IMR-90 (cell line): ENCODE measurements around the gene VMAC. TPM values are rescaled to one million over a fixed set of nuclear protein-coding genes. Genes with fewer than 3 reads are reported as not detected.

Source experiments
- ATAC-seq: fragments of 200-7000 bp; cut with Tn5 transposase; 2 replicates; pipeline ENCODE4 v1.9.1; 2020; ENCODE audit warnings: low read depth, mild to moderate bottlenecking, moderate library complexity
- BruUV-seq: library from RNA; stranded (reverse); fragments of 400-500 nt; replicated peaks from 2 replicates; lab custom pipeline; 2021; lab: Mats Ljungman, UMichigan
- CTCF ChIA-PET: fragments of 300-600 bp; formaldehyde crosslinking; extraction: SDS; loops from one replicate; lab custom pipeline; 2021; ENCODE audit warnings: antibody characterized with exemption; lab: Yijun Ruan, JAX
- POLR2A ChIA-PET: fragments of 300-600 bp; sonication (Branson Sonifier 250); formaldehyde crosslinking; loops from one replicate; lab custom pipeline; 2022; ENCODE audit warnings: antibody characterized with exemption; ENCODE audit not compliant: unreplicated experiment; lab: Charles Lee
- DNase-seq: peaks from one replicate; pipeline ENCODE4 v3.0.0; 2013
- H2AFZ ChIP-seq: replicated peaks from 2 replicates; pipeline ENCODE3; 2013; ENCODE audit warnings: low read length, mild to moderate bottlenecking; ENCODE audit not compliant: poor library complexity
- H2AK5ac ChIP-seq: 2 replicates; pipeline ENCODE4 v1.6.1; 2013; ENCODE audit warnings: low read depth, low read length, inconsistent platforms
- H2AK9ac ChIP-seq: replicated peaks from 2 replicates; pipeline ENCODE3; 2013; ENCODE audit warnings: mild to moderate bottlenecking, low read depth, low read length, moderate library complexity; ENCODE audit not compliant: poor library complexity
- H2BK120ac ChIP-seq: 2 replicates; pipeline ENCODE4 v1.6.1; 2013; ENCODE audit warnings: low read depth, low read length, inconsistent platforms
- H2BK15ac ChIP-seq: 3 replicates; pipeline ENCODE4 v1.6.1; 2013; ENCODE audit warnings: low read depth, low read length, inconsistent platforms
- H2BK20ac ChIP-seq: 2 replicates; pipeline ENCODE4 v1.6.1; 2013; ENCODE audit warnings: low read depth, mild to moderate bottlenecking, inconsistent platforms, low read length, moderate library complexity
- H2BK5ac ChIP-seq: 2 replicates; pipeline ENCODE4 v1.6.1; 2013; ENCODE audit warnings: mild to moderate bottlenecking, low read depth, low read length, inconsistent platforms; ENCODE audit not compliant: poor library complexity, severe bottlenecking
- H3K14ac ChIP-seq: replicated peaks from 2 replicates; pipeline ENCODE4 v1.6.1; 2013; ENCODE audit warnings: low read depth, low read length, inconsistent platforms
- H3K18ac ChIP-seq: 2 replicates; pipeline ENCODE4 v1.6.1; 2013; ENCODE audit warnings: low read depth, low read length, control low read depth
- H3K23ac ChIP-seq: 2 replicates; pipeline ENCODE4 v1.6.1; 2013; ENCODE audit warnings: low read depth, low read length, inconsistent platforms
- H3K27ac ChIP-seq: 2 replicates; pipeline ENCODE4 v1.5.1; 2013; ENCODE audit warnings: mild to moderate bottlenecking, control low read depth, low read length; ENCODE audit not compliant: insufficient read depth
- H3K27me3 ChIP-seq: 2 replicates; pipeline ENCODE4 v1.6.1; 2013; ENCODE audit warnings: low read length; ENCODE audit not compliant: control insufficient read depth, insufficient read depth
- H3K36me3 ChIP-seq: 2 replicates; pipeline ENCODE4 v1.6.1; 2013; ENCODE audit warnings: low read length, mixed read lengths; ENCODE audit not compliant: control insufficient read depth, insufficient read depth
- H3K4ac ChIP-seq: 2 replicates; pipeline ENCODE4 v1.6.1; 2013; ENCODE audit warnings: low read depth, low read length, inconsistent platforms
- H3K4me1 ChIP-seq: 2 replicates; pipeline ENCODE4 v1.6.1; 2013; ENCODE audit warnings: low read length, mixed read lengths; ENCODE audit not compliant: control insufficient read depth, insufficient read depth
- H3K4me2 ChIP-seq: 2 replicates; pipeline ENCODE4 v1.6.1; 2013; ENCODE audit warnings: low read depth, mild to moderate bottlenecking, control low read depth, low read length, moderate library complexity
- H3K4me3 ChIP-seq: 2 replicates; pipeline ENCODE4 v1.5.1; 2013; ENCODE audit warnings: low read depth, mild to moderate bottlenecking, control low read depth, low read length, moderate library complexity; ENCODE audit not compliant: insufficient read depth
- H3K56ac ChIP-seq: 2 replicates; pipeline ENCODE4 v1.6.1; 2013; ENCODE audit warnings: low read length, inconsistent platforms; ENCODE audit not compliant: insufficient read depth; ENCODE audit errors: extremely low read depth
- H3K79me1 ChIP-seq, 2 experiments: 2 replicates each; pipeline ENCODE4 v1.6.1; 2013; ENCODE audit warnings: low read length in 2 of 2, inconsistent platforms in 1 of 2, low read depth in 1 of 2
- H3K9ac ChIP-seq: 2 replicates; pipeline ENCODE4 v1.6.1; 2013; ENCODE audit warnings: low read depth, low read length, control low read depth
- H3K9me1 ChIP-seq: 2 replicates; pipeline ENCODE4 v1.6.1; 2013; ENCODE audit warnings: low read length, inconsistent platforms; ENCODE audit not compliant: insufficient read depth
- H3K9me3 ChIP-seq: 2 replicates; pipeline ENCODE4 v1.6.1; 2013; ENCODE audit warnings: low read length; ENCODE audit not compliant: control insufficient read depth, insufficient read depth
- H4K20me1 ChIP-seq: 2 replicates; pipeline ENCODE4 v1.6.1; 2013; ENCODE audit warnings: low read length, inconsistent platforms; ENCODE audit not compliant: insufficient read depth
- H4K5ac ChIP-seq: 2 replicates; pipeline ENCODE4 v1.6.1; 2013; ENCODE audit warnings: mild to moderate bottlenecking, low read depth, low read length, control low read depth
- H4K8ac ChIP-seq, 2 experiments: 2 replicates each; pipeline ENCODE4 v1.6.1; 2013; ENCODE audit warnings: low read depth in 2 of 2, low read length in 2 of 2, control low read depth in 1 of 2, inconsistent platforms in 1 of 2
- H4K91ac ChIP-seq: 2 replicates; pipeline ENCODE4 v1.6.1; 2013; ENCODE audit warnings: low read depth, low read length, inconsistent platforms; ENCODE audit not compliant: insufficient read depth
- CEBPB ChIP-seq: IDR thresholded peaks from 2 replicates; pipeline ENCODE4 v1.6.1; 2012; ENCODE audit warnings: low read depth, low read length, improper control_type of control experiment
- WGBS, 2 experiments: methylation state at CpG; one replicate each; pipeline versions ENCODE4 v1.1.5 to v1.1.7; 2013; ENCODE audit warnings: missing lambda C conversion rate in 2 of 2; ENCODE audit not compliant: insufficient read length in 1 of 2; ENCODE audit errors: extremely low coverage in 2 of 2; 5-methylcytosine and 5-hydroxymethylcytosine counted together
- dilution Hi-C: fragments of 300-500 bp; cut with HindIII; formaldehyde crosslinking; loops from one replicate; pipeline ENCODE4 v1.14.3; 2018; ENCODE audit warnings: low sequenced_read_pairs; ENCODE audit not compliant: unreplicated experiment
- in situ Hi-C: fragments of 300-500 bp; cut with MboI; formaldehyde crosslinking; loops from 3 replicates; pipeline ENCODE4 v1.14.3; 2019; ENCODE audit warnings: low sequenced_read_pairs, inconsistent platforms, mixed read lengths
- intact Hi-C: fragments of 100-400 bp; cut with micrococcal nuclease; formaldehyde crosslinking; loops from 2 replicates; pipeline ENCODE4 v1.10.0; 2022
- polyA plus RNA-seq, 3 experiments: library from polyadenylated mRNA; depleted of rRNA; stranded (reverse); fragments of >200 nt; gene quantifications; 2 replicates each; pipeline ENCODE4 v1.2.3, GENCODE V29; 2012; ENCODE audit warnings: low replicate concordance in 1 of 3
- total RNA-seq: library from RNA; depleted of rRNA; stranded (reverse); fragments of >200 nt; gene quantifications from 2 replicates; pipeline ENCODE4 v1.2.3, GENCODE V29; 2012
- TF ChIP-seq, protein P1 (sequence below): fragments of 150-350 bp; IDR thresholded peaks from 2 replicates; pipeline ENCODE4 v1.6.1; 2016; ENCODE audit warnings: low read depth, mild to moderate bottlenecking, low read length, moderate library complexity, borderline replicate concordance

Gene VMAC
- total and polyA plus RNA-seq, 2 of the 4 experiments (the other 2 are of a cell fraction) = 1.4 to 3.1 TPM

DNA sequence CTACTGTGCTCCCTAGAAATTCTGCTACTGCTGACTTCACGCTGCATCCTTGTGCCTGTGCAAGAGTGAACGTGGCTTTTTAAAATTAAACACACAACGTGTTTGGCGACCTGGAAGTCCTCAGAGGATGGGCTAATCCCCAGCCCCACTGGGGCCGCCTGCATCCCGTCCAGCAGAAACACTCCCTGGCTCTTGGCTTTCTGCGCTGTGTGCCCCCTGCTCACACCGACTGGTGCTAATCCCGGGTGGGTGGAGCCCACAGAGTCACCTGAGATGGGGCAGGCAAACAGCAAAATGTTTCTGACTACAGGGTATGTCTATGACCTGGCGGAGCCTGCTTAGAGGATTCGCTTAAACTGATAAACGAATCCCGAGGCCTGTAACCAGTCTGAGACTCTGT, 24.5 kb downstream of the VMAC start:
- no peak overlapping the region for H3K23ac ChIP-seq
- no peak overlapping the region for H2AK9ac ChIP-seq
- H3K79me1 ChIP-seq = peaks cover 12 to 52% of the 10 kb centered on the region in 2 experiments; a peak in 3 of 4 replicates
- H4K8ac ChIP-seq = no peak overlapping the region
- ChIA-PET POLR2A (no interaction called here), CTCF (no interaction called here)
- H3K36me3 ChIP-seq = peaks cover 79% of the 10 kb centered on the region
- no peak for ATAC-seq
- dilution Hi-C loops = no loop called here
- no peaks in the 10 kb centered on the region for H3K27me3 ChIP-seq
- H3K4ac ChIP-seq = no peak overlapping the region
- DNase-seq = no peak
- TF ChIP-seq, protein P1, sequence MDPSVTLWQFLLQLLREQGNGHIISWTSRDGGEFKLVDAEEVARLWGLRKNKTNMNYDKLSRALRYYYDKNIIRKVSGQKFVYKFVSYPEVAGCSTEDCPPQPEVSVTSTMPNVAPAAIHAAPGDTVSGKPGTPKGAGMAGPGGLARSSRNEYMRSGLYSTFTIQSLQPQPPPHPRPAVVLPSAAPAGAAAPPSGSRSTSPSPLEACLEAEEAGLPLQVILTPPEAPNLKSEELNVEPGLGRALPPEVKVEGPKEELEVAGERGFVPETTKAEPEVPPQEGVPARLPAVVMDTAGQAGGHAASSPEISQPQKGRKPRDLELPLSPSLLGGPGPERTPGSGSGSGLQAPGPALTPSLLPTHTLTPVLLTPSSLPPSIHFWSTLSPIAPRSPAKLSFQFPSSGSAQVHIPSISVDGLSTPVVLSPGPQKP = no peak
- TF ChIP-seq CEBPB = no peak
- intact Hi-C loops = no loop called here
- no peak overlapping the region for H4K5ac ChIP-seq
- no peak overlapping the region for H3K9ac ChIP-seq
- H3K18ac ChIP-seq = no peak overlapping the region
- H2BK120ac ChIP-seq = no peak overlapping the region
- H2BK5ac ChIP-seq = no peak overlapping the region
- H3K4me1 ChIP-seq = peaks cover 15% of the 10 kb centered on the region; the same call in 1 of the 2 replicates
- H2AK5ac ChIP-seq = no peak overlapping the region
- BruUV-seq = no TSS peak
- no peak overlapping the region for H2BK20ac ChIP-seq
- 0 out of 2 replicates have a peak, but pooled peaks cover 8% of the 10 kb centered on the region for H4K20me1 ChIP-seq
- no peak overlapping the region for H2AFZ ChIP-seq
- no peak overlapping the region for H2BK15ac ChIP-seq
- no peaks in the 10 kb centered on the region for H3K9me3 ChIP-seq
- H3K14ac ChIP-seq = no peak overlapping the region
- WGBS, 2 experiments = no CpG with 5 or more reads among the region's 13 CpGs
- H3K56ac ChIP-seq = no peak overlapping the region
- no peak overlapping the region for H3K4me3 ChIP-seq
- H3K9me1 ChIP-seq = peaks cover 11% of the 10 kb centered on the region
- in situ Hi-C loops = no loop called here
- no peak overlapping the region for H4K91ac ChIP-seq
- H3K4me2 ChIP-seq = no peak overlapping the region
- H3K27ac ChIP-seq = no peak overlapping the region
